PC-9 (cell line): ENCODE results near the gene GRHL1. TPM values are rescaled to one million over a fixed set of nuclear protein-coding genes. Genes with fewer than 3 reads are reported as not detected.

Experiments used
- BruUV-seq: library from RNA; stranded (reverse); fragments of 400-500 nt; replicated peaks from 2 replicates; lab custom pipeline; 2021; lab: Mats Ljungman, UMichigan
- CTCF ChIA-PET: fragments of 300-600 bp; sonication (Branson Sonifier 250); formaldehyde crosslinking; loops from one replicate; lab custom pipeline; 2022; ENCODE audit warnings: antibody characterized with exemption; lab: Charles Lee
- POLR2A ChIA-PET: fragments of 300-600 bp; sonication (Branson Sonifier 250); formaldehyde crosslinking; loops from one replicate; lab custom pipeline; 2022; ENCODE audit warnings: antibody characterized with exemption; ENCODE audit not compliant: unreplicated experiment; lab: Charles Lee
- DNase-seq, 2 experiments: peaks; one replicate each; pipeline versions ENCODE4 v3.0.0 to v3.0.0-alpha.2; 2015 to 2022; ENCODE audit warnings: mixed read lengths in 1 of 2
- H2AFZ ChIP-seq: fragments of 200-600 bp; sonication (generic); 2 replicates; pipeline ENCODE4 v1.8.1; 2017; ENCODE audit warnings: antibody characterized with exemption
- H3F3A ChIP-seq: fragments of 200-600 bp; sonication (generic); 2 replicates; pipeline ENCODE4 v1.8.1; 2017; ENCODE audit warnings: antibody characterized with exemption, mild to moderate bottlenecking, low read depth; ENCODE audit not compliant: insufficient read depth
- H3K27ac ChIP-seq: fragments of 200-600 bp; sonication (generic); 2 replicates; pipeline ENCODE4 v1.6.1; 2016; ENCODE audit warnings: mixed run types
- H3K27me3 ChIP-seq: fragments of 200-600 bp; sonication (generic); 2 replicates; pipeline ENCODE4 v1.6.1; 2016; ENCODE audit warnings: low read depth, mixed run types; ENCODE audit not compliant: insufficient read depth
- H3K36me3 ChIP-seq: fragments of 200-600 bp; sonication (generic); 2 replicates; pipeline ENCODE4 v1.6.1; 2016; ENCODE audit warnings: low read depth, mixed run types
- H3K4me1 ChIP-seq: fragments of 200-600 bp; sonication (generic); replicated peaks from 2 replicates; pipeline ENCODE4 v1.6.1; 2016; ENCODE audit warnings: mixed run types; ENCODE audit not compliant: insufficient read depth
- H3K4me2 ChIP-seq: fragments of 200-600 bp; sonication (generic); 2 replicates; pipeline ENCODE4 v1.6.1; 2017; ENCODE audit warnings: mixed run types
- H3K4me3 ChIP-seq: fragments of 200-600 bp; sonication (generic); 2 replicates; pipeline ENCODE4 v1.6.1; 2016; ENCODE audit warnings: mixed run types
- H3K79me2 ChIP-seq: fragments of 200-600 bp; sonication (generic); 2 replicates; pipeline ENCODE4 v1.6.1; 2017; ENCODE audit warnings: low read depth, mixed run types
- H3K9me2 ChIP-seq: fragments of 200-600 bp; sonication (generic); 2 replicates; pipeline ENCODE4 v1.8.1; 2017; ENCODE audit warnings: mild to moderate bottlenecking; ENCODE audit not compliant: insufficient read depth
- H3K9me3 ChIP-seq: fragments of 200-600 bp; sonication (generic); 2 replicates; pipeline ENCODE4 v1.8.1; 2016; ENCODE audit warnings: low read depth; ENCODE audit not compliant: insufficient read depth
- H4K20me1 ChIP-seq: fragments of 200-600 bp; sonication (generic); 2 replicates; pipeline ENCODE4 v1.8.1; 2017; ENCODE audit not compliant: insufficient read depth
- EZH2 ChIP-seq: fragments of 200-600 bp; sonication (generic); IDR thresholded peaks from 2 replicates; pipeline ENCODE4 v1.8.0; 2017; ENCODE audit warnings: antibody characterized with exemption, low read depth
- intact Hi-C: fragments of 100-400 bp; cut with micrococcal nuclease; formaldehyde crosslinking; loops from one replicate; pipeline ENCODE4 v1.10.0; 2022; ENCODE audit not compliant: unreplicated experiment
- total RNA-seq: library from RNA; stranded (reverse); gene quantifications from 2 replicates; pipeline ENCODE4 v1.2.3, GENCODE V29; 2021
- TF ChIP-seq, protein P1 (sequence below): fragments of 200-600 bp; sonication (generic); conservative IDR thresholded peaks from 2 replicates; pipeline ENCODE4 v1.6.1; 2017; ENCODE audit warnings: mixed run types, antibody characterized with exemption, mild to moderate bottlenecking, moderate library complexity

Gene GRHL1
- total RNA-seq, 1 experiment from 2014 or later = 10.6 TPM

GRCh38 chr2:9907402-9907801 is 44.1 kb upstream of the GRHL1 start:
- H3F3A ChIP-seq = peaks cover 22% of the 10 kb centered on the region; the same call in 1 of the 2 replicates
- no peak overlapping the region for H3K4me2 ChIP-seq
- no TSS peak for BruUV-seq
- 0 out of 2 replicates have a peak, but pooled peaks cover 13% of the 10 kb centered on the region for H3K36me3 ChIP-seq
- no peak overlapping the region for H2AFZ ChIP-seq
- no peak for TF ChIP-seq EZH2
- TF ChIP-seq, protein P1, sequence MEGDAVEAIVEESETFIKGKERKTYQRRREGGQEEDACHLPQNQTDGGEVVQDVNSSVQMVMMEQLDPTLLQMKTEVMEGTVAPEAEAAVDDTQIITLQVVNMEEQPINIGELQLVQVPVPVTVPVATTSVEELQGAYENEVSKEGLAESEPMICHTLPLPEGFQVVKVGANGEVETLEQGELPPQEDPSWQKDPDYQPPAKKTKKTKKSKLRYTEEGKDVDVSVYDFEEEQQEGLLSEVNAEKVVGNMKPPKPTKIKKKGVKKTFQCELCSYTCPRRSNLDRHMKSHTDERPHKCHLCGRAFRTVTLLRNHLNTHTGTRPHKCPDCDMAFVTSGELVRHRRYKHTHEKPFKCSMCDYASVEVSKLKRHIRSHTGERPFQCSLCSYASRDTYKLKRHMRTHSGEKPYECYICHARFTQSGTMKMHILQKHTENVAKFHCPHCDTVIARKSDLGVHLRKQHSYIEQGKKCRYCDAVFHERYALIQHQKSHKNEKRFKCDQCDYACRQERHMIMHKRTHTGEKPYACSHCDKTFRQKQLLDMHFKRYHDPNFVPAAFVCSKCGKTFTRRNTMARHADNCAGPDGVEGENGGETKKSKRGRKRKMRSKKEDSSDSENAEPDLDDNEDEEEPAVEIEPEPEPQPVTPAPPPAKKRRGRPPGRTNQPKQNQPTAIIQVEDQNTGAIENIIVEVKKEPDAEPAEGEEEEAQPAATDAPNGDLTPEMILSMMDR = no peak
- DNase-seq = no peak
- H3K4me3 ChIP-seq = no peak overlapping the region
- H4K20me1 ChIP-seq = no peaks in the 10 kb centered on the region
- H3K27ac ChIP-seq = no peak overlapping the region
- intact Hi-C loops = no loop called here
- peaks cover 10% of the 10 kb centered on the region for H3K79me2 ChIP-seq
- peaks cover 31% of the 10 kb centered on the region for H3K4me1 ChIP-seq
- no peaks in the 10 kb centered on the region for H3K9me2 ChIP-seq
- H3K9me3 ChIP-seq = no peaks in the 10 kb centered on the region; the same call in 1 of the 2 replicates
- ChIA-PET CTCF (no interaction called here), POLR2A (no interaction called here)
- H3K27me3 ChIP-seq = no peaks in the 10 kb centered on the region

GRCh38 chr2:9908639-9909038 is 42.9 kb upstream of the GRHL1 start:
- Histone ChIP-seq H3K9me2 (no peaks in the 10 kb centered on the region), H3K4me3 (no peak overlapping the region), H3K9me3 (no peaks in the 10 kb centered on the region; the same call in 1 of the 2 replicates), H2AFZ (no peak overlapping the region), H3K36me3 (0 out of 2 replicates have a peak, but pooled peaks cover 10% of the 10 kb centered on the region), H3F3A (peaks cover 22% of the 10 kb centered on the region; the same call in 1 of the 2 replicates), H3K4me1 (peaks cover 31% of the 10 kb centered on the region), H3K79me2 (peaks cover 6% of the 10 kb centered on the region; the same call in 1 of the 2 replicates), H3K4me2 (no peak overlapping the region), H3K27ac (no peak overlapping the region), H4K20me1 (no peaks in the 10 kb centered on the region), H3K27me3 (no peaks in the 10 kb centered on the region)
- ChIA-PET POLR2A (no interaction called here), CTCF (no interaction called here)
- intact Hi-C loops = no loop called here
- BruUV-seq = no TSS peak
- no peak for DNase-seq
- no peak for TF ChIP-seq EZH2

- no peak for DNase-seq
- H2AFZ ChIP-seq = no peak overlapping the region
- no peaks in the 10 kb centered on the region for H3K9me2 ChIP-seq
- peaks cover 22% of the 10 kb centered on the region; the same call in 1 of the 2 replicates for H3F3A ChIP-seq
- no peak overlapping the region for H3K4me2 ChIP-seq
- H3K79me2 ChIP-seq = peaks cover 6% of the 10 kb centered on the region; the same call in 1 of the 2 replicates
- H3K4me1 ChIP-seq = peaks cover 31% of the 10 kb centered on the region
- no TSS peak for BruUV-seq
- intact Hi-C loops = no loop called here
- POLR2A ChIA-PET = interaction anchor here (0.5 to 0.7 kb wide), 2 partner anchors 109 to 330 kb away, joined by 3 to 4 read pairs; no protein-coding TSS in a partner anchor
- H3K4me3 ChIP-seq = no peak overlapping the region
- CTCF ChIA-PET = no interaction called here
- H3K9me3 ChIP-seq = no peaks in the 10 kb centered on the region; the same call in 1 of the 2 replicates
- H3K27me3 ChIP-seq = no peaks in the 10 kb centered on the region
- H4K20me1 ChIP-seq = no peaks in the 10 kb centered on the region
- H3K36me3 ChIP-seq = 0 out of 2 replicates have a peak, but pooled peaks cover 10% of the 10 kb centered on the region
- TF ChIP-seq, protein P1 = no peak
- TF ChIP-seq EZH2 = no peak
- H3K27ac ChIP-seq = no peak overlapping the region
Observed at GRCh38 chr2:9909106-9909505, 42.4 kb upstream of the GRHL1 start.
